GM21825 (cell line): ENCODE measurements around the gene TPK1.
"Not testable (repeated sequence)": the region's sequence is repeated elsewhere in the genome, so short reads cannot be mapped to it uniquely, and the experiment has no call there.

Experiments used
- ATAC-seq: cut with Tn5 transposase; IDR thresholded peaks from one replicate; pipeline ENCODE4 v1.9.1; 2021; ENCODE audit warnings: mild to moderate bottlenecking, moderate library complexity; ENCODE audit not compliant: unreplicated experiment

TPK1 gene

GRCh38 chr7:144780071-144780608, 55.7 kb downstream of the TPK1 start:
- no peak for ATAC-seq

- not testable (repeated sequence) for ATAC-seq
Observed at GRCh38 chr7:144777889-144778288, 58.0 kb downstream of the TPK1 start.

GRCh38 chr7:144777005-144777839, 58.6 kb downstream of the TPK1 start:
- ATAC-seq, result no peak

GRCh38 chr7:144776447-144776846, 59.4 kb downstream of the TPK1 start:
- no peak for ATAC-seq

GRCh38 chr7:144775749-144776148, 60.1 kb downstream of the TPK1 start:
- ATAC-seq, result no peak

- ATAC-seq, result no peak
Observed at GRCh38 chr7:144771927-144772326, 63.9 kb downstream of the TPK1 start.

GRCh38 chr7:144771174-144771573, 64.7 kb downstream of the TPK1 start:
- no peak for ATAC-seq

GRCh38 chr7:144769352-144769751, 66.5 kb downstream of the TPK1 start:
- ATAC-seq, result no peak

GRCh38 chr7:144768633-144769032, 67.2 kb downstream of the TPK1 start:
- no peak for ATAC-seq

GRCh38 chr7:144763291-144763690, 72.6 kb downstream of the TPK1 start:
- no peak for ATAC-seq

- ATAC-seq, result no peak
Observed at GRCh38 chr7:144762853-144763252, 73.0 kb downstream of the TPK1 start.

GRCh38 chr7:144761493-144761892, 74.4 kb downstream of the TPK1 start:
- ATAC-seq, result no peak

- no peak for ATAC-seq
Observed at GRCh38 chr7:144759653-144760052, 76.2 kb downstream of the TPK1 start.

- no peak for ATAC-seq
Observed at GRCh38 chr7:144747936-144748335, 87.9 kb downstream of the TPK1 start.

- ATAC-seq, result peak; percentile 93
Observed at GRCh38 chr7:144738708-144739314, 97.0 kb downstream of the TPK1 start.

GRCh38 chr7:144738146-144738545, 97.7 kb downstream of the TPK1 start:
- ATAC-seq, result no peak

- ATAC-seq, result no peak
Observed at GRCh38 chr7:144736880-144737493, 98.9 kb downstream of the TPK1 start.

GRCh38 chr7:144735505-144736276, 100.2 kb downstream of the TPK1 start:
- no peak for ATAC-seq

GRCh38 chr7:144731661-144732351, 104.0 kb downstream of the TPK1 start:
- ATAC-seq, result no peak

- no peak for ATAC-seq
Observed at GRCh38 chr7:144730224-144730623, 105.6 kb downstream of the TPK1 start.
